ENCODE results near the gene ADORA2B.

The ADORA2B gene

DNA sequence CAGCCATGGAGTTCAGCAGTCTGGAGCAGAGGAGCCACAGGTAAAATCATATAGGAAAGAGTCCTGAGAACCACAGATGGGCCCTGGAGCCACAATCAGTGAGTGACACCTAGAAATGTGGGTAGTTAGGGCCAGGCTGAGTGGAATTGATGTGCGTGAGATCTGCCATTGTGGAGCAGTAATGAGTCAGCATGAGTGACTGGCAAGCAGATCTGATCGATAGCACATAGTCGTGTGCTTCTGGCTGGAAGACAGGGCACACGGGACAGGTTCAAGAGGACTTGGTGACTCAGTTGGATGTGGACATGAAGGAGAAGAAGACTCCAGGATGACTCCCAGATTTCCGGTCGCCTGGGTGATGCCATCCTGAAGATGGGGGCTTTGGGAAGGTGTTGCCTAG lies 12.3 kb downstream of the ADORA2B start:
- H3K4me3 ChIP-seq (ENCODE audit: low read length): no peak overlapping the region
- TF ChIP-seq ZNF274 (IDR thresholded peaks at IDR 0.05; ENCODE audit: low read depth, low read length): no peak

DNA sequence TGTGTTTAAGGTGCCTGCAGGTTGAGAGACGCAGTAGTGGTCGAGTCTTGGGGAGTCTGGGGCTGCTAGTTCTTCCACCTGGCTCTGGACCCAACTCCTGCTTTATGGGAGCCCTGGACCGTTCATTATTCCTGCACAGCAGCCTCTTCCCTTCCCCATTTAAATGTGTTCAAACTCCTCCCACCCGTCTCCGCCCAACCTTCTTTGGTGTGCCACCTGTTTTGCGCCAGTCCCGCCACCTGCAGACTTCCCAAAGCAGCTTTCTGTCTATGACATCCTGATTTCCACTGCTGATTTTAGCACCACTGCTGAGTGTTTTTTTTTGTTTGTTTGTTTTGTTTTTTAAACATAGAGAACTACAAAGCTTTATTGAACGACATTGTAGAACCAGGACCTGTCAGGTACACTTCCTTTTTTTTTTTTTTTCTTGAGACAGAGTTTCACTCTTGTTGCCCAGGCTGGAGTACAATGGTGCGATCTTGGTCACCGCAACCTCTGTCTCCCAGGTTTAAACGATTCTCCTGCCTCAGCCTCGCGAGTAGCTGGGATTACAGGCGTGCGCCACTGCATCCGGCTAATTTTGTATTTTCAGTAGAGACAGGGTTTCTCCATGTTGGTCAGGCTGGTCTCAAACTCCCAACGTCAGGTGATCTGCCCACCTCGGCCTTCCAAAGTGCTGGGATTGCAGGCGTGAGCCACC lies 12.8 kb downstream of the ADORA2B start:
- no peak for TF ChIP-seq ZNF274 (IDR thresholded peaks at IDR 0.05; ENCODE audit: low read depth, low read length)
- no peak overlapping the region for H3K4me3 ChIP-seq (ENCODE audit: low read length)

DNA sequence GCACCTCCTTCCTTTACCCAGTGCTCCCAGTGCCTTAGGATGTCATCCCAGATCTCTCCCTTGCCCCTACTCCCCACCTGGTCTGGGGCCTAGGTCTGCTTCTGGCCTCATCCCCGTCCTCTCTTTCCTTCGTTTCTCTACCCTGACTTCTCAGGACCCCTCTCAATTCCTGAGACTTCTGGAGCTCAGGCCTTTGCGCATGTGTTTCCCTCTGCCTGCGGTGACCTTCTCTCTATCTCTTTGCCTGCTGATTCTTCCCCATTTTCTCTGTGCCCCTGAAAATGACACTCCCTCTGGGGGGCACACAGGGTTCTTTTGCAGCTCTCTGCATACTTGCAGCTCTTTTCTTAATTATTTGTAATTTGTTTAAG lies 13.5 kb downstream of the ADORA2B start:
- TF ChIP-seq ZNF274 (IDR thresholded peaks at IDR 0.05; ENCODE audit: low read depth, low read length): no peak
- no peak overlapping the region; the same call in 1 of the 2 replicates for H3K4me3 ChIP-seq (ENCODE audit: low read length)

DNA sequence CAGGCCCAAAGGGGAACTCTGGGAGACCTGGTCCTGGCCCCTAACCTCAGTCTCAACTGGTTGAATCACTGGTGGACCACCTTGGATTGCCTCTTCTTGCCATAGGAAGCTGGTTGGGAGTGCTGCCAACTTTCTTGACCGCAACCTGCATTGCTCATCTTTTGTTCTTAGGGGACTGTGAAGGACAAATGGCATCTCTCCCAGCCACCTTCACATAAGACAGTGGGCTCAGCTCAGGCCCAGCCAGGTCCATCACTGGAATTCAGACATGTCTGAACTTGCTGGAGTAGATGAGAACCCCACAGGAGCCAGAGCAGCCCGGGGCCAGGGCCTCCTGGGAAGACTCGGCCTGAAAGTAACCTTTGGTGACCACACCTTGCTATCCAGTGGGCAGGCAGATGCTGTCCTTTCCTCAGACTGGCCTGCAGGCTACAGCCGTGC lies 18.8 kb downstream of the ADORA2B start:
- H3K4me3 ChIP-seq (ENCODE audit: low read length): no peak overlapping the region
- no peak for TF ChIP-seq ZNF274 (IDR thresholded peaks at IDR 0.05; ENCODE audit: low read depth, low read length)

DNA sequence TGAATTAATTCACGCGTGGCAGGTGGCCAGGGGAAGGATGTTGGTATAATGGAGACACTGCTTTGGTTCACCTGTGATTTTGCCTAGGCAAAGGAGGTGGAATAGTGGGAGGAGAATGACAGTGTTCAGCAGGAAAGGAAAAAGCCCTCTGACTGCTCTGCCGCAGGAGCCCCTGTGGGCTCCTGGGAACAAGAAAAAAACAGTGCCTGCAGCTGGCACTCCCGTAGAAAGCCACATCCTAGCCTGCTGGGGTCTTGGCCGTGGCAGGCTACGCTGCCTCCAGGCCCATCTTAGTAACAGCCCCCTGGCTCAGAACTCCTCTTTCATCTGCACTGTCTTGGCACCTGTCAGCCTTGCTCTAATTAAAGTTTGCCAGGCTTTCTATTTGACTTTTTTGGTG lies 20.6 kb downstream of the ADORA2B start:
- no peak overlapping the region for H3K4me3 ChIP-seq (ENCODE audit: low read length)
- TF ChIP-seq ZNF274 (IDR thresholded peaks at IDR 0.05; ENCODE audit: low read depth, low read length): no peak

DNA sequence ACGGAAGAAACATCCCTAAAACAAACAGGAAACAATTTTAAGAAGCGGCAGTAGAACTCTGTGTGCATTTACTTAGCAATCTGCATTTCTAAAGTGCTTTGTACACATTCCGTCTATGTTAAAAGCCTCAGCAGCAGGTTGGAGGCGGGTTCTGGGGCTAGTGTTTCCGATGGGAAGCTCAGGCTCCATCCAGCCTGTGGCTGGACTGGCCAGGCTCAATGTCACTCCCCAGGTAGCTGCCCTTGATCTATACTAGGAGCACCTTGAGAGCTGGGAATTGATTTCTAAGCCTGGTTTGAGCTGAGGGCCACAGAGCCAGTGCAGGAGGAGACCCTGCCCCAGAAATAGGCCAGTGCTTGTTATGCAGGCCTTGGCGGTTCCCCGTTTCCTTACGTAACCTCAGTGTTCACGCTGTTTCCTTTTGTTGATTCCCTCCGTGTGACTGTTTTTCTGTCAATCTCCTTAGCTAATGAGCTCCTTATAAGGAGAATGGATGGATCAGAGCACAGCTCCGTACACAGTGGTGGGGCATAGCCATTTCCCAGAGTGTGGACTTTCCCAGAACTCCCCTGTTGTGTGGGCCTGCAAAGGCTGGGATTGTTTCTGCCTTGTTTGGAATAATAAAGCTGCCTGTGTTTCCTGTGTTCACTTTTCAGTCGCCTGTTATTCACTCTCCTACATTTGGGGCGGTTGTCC lies 21.4 kb downstream of the ADORA2B start:
- H3K4me3 ChIP-seq (ENCODE audit: low read length): no peak overlapping the region

DNA sequence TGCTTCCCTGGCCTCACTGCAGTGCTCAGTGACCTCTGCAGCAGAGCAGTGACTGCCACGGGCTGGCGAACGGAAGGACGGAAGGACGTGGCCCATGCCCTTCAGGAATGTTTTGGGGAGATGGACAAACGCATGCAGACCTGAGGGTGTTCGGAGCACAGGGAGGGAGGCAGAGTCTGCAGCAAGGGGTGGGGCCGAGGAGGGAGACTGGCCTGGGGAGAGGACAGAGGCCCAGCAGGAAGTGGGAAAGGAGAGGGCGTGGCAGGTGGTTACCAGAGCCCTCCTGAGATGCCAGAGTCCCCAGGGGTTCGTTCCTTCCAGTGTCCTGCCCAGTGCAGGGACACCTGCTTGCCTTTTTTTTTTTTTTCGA lies 21.9 kb downstream of the ADORA2B start:
- H3K4me3 ChIP-seq (ENCODE audit: low read length): no peak overlapping the region
- TF ChIP-seq ZNF274 (IDR thresholded peaks at IDR 0.05; ENCODE audit: low read depth, low read length): no peak

More for the DNA sequence above, 21.4 kb downstream of the ADORA2B start:
- no peak for TF ChIP-seq ZNF274 (IDR thresholded peaks at IDR 0.05; ENCODE audit: low read depth, low read length)

DNA sequence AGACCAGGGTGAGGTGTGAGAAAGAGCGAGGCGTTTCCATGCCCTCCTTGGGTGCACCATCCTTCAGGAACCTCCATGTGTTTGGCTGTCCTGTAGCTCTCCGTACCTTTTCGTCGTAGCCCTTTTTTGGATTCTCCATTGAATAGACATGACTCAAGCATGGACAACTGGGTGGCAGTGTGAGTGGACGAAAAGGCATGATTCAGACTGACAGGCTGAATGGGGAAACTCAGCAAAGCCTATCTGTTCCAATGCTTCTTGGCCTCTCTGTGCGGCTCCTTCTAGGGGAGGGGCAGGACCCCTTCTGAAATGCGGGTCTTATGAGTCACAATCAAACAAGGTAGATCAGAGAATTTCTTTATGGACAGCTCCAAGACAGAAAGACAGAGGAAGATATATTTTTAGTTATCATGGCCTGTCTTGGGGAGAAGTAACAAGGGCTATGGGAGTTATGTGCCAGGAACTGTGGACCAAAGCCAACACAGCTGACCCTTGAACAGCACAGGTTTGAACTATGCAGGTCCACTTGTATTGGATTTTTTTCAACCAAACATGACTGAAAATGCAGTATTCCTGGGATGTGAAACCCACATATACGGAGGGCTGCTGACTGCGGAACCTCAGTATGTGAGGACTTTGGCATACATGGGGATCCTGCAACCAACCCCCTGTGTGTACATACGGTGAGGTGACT lies 22.9 kb downstream of the ADORA2B start:
- TF ChIP-seq ZNF274 (IDR thresholded peaks at IDR 0.05; ENCODE audit: low read depth, low read length): no peak
- H3K4me3 ChIP-seq (ENCODE audit: low read length): no peak overlapping the region

DNA sequence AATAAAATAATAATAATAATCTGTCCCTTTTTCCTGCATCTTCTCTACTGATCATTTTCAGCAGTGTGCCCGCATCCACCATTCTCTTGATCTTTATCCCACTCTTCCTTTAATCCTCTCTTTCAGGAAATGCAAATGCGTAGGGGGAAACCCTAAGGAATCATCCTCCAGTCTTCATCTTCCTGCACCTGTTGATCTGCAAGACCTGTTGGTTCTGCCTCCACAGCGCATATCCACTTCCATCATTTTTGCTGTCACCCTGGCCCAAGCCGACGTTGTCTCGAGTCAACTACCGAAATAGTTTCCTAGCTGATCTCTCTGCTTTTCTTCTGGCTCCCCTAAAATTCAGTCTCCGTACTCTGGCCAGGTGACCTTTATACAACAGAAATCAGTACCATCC lies 24.5 kb downstream of the ADORA2B start:
- no peak for TF ChIP-seq ZNF274 (IDR thresholded peaks at IDR 0.05; ENCODE audit: low read depth, low read length)
- H3K4me3 ChIP-seq (ENCODE audit: low read length): no peak overlapping the region

DNA sequence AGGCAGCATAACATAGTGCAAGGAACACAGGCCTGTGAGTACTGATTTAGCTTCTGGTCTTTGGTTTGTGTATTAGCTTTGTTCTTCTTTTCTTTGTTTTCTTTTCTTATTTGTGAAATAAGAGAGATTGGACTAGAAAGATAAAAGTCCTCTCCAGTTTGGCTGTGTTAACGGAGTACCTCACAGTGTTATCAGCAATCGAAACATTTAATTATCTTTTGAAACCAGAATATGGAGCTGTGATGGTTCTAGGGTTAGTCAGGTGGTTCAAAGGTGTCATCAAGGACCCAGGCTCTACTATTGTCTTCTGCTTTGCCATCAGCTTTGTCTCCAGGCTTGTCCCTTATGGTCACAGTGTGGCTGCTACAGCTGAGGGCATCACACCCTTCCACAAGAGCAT lies 25.6 kb downstream of the ADORA2B start:
- H3K4me3 ChIP-seq (ENCODE audit: low read length): no peak overlapping the region
- no peak for TF ChIP-seq ZNF274 (IDR thresholded peaks at IDR 0.05; ENCODE audit: low read depth, low read length)

DNA sequence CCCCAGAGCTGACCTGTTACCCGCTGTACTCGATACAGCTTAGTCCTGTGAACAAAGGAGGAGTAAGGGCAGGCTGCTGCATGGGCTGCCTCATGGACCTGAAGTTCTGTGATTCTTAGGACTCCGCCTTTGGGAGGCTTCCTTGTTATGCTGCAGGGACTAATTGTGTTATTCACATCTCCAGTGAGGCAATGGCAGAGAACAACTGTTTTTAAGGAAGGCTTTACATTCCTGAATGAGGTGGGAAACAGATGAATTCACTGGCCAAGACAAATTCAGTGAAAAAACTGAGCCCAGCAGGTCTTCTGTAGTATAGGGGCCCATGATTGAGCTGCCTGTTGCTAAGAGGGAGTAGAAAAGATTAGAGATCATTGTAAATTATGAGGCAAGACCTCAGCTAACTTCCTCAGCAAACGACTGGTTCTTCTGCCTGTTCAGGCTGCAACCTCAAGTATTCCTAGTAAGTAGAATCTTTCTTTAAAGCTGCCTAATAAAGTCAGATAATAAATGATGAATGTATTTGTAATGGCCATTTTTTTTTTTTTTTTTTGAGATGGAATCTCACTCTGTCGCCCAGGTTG lies 26.3 kb downstream of the ADORA2B start:
- no peak overlapping the region for H3K4me3 ChIP-seq (ENCODE audit: low read length)
- no peak for TF ChIP-seq ZNF274 (IDR thresholded peaks at IDR 0.05; ENCODE audit: low read depth, low read length)

DNA sequence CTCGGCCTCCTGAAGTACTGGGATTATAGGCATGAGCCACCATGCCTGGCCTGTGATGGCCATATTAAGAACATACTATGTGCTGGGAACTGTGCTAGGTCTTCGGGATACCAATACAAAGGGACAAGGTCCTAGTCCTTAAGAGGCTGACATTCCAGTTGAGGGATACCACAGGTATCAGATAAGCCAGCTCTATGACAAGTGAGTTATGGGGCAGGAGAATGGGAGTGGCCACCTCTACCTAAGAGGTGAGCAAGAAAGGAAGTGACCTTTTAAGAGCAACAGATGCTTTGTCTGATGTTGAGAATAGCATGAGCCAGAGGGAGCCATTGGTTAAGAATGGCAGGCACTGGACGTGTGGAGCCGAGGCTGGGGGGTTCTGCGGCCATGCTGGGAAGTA lies 27.0 kb downstream of the ADORA2B start:
- no peak for TF ChIP-seq ZNF274 (IDR thresholded peaks at IDR 0.05; ENCODE audit: low read depth, low read length)
- H3K4me3 ChIP-seq (ENCODE audit: low read length): no peak overlapping the region

DNA sequence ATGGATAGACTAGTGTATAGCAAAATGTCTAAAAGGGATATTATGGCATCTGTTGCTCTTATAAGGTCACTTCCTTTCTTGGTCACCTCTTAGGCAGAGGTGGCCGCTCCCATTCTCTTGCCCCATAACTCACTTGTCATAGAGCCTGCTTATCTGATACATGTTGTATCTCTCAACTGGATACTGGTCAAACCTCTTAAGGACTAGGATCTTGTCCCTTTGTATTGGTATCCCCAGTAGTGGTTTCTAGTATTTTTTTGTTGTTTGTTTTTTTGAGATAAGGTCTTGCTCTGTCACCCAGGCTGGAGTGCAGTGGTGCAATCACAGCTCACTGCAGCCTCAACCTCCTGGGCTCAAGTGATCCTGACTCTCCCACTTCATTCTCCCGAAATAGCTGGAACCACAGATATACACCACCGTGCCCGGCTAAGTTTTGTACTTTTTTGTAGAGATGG lies 27.6 kb downstream of the ADORA2B start:
- H3K4me3 ChIP-seq (ENCODE audit: low read length): no peak overlapping the region
- no peak for TF ChIP-seq ZNF274 (IDR thresholded peaks at IDR 0.05; ENCODE audit: low read depth, low read length)

DNA sequence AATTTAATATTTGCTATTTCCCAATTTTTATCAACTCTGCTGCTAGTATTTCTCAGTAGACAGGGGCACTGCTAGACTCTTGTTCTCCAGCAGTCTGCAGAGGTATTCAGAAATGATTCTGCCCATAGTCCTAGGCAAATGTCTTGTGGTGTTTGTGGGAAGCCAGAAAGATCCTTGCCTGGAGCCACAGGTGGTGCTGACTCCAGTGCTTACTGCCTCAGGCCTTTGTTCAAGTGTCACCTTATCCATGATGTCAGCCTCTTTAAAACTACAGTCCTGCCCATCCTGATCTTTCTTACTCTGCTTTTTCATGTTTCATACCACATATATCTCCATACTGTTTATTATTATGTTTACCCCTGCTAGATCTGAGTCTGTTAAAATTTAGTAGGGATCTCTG lies 28.1 kb downstream of the ADORA2B start:
- TF ChIP-seq ZNF274 (IDR thresholded peaks at IDR 0.05; ENCODE audit: low read depth, low read length): no peak
- H3K4me3 ChIP-seq (ENCODE audit: low read length): no peak overlapping the region

DNA sequence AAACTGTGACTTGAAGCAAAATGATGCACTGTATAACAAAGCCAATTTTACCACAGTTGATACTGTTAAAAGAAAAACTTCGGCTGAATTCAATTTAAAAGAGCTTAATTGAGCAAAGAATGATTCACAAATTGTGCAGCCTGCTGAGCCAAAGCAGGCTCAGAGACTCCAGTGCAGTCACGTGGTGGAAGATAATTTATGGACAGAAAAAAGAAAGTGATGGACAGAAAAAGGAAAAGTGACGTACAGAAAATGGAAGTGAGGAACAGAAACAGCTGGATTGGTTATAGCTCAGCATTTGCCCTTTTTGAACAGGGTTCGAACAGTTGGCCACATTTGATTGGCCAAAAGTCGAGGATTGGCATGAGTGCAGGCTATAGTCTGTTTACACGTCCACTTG lies 28.9 kb downstream of the ADORA2B start:
- no peak overlapping the region for H3K4me3 ChIP-seq (ENCODE audit: low read length)
- TF ChIP-seq ZNF274 (IDR thresholded peaks at IDR 0.05; ENCODE audit: low read depth, low read length): no peak

All from GM08714 (cell line).